Liver (tissue), 3 donors: ENCODE results near the gene WLS.

Source experiments
- EGR1 ChIP-seq, 2 donors: IDR thresholded peaks; 2 replicates each; pipeline ENCODE4 v1.6.1; 2016 to 2018; ENCODE audit warnings: antibody characterized with exemption in 2 of 2, low read depth in 2 of 2
- FOXA1 ChIP-seq: IDR thresholded peaks from 2 replicates; pipeline ENCODE4 v1.6.1; 2016; ENCODE audit warnings: antibody characterized with exemption
- RXRA ChIP-seq, 2 donors: IDR thresholded peaks; 2 replicates each; pipeline ENCODE4 v1.6.1; 2017 to 2018; ENCODE audit warnings: antibody characterized with exemption in 2 of 2, mild to moderate bottlenecking in 1 of 2
- YY1 ChIP-seq: IDR thresholded peaks from 2 replicates; pipeline ENCODE4 v1.6.1; 2016; ENCODE audit warnings: antibody characterized with exemption, mild to moderate bottlenecking
- TF ChIP-seq, protein P1 (sequence below): fragments of 150-350 bp; IDR thresholded peaks from 2 replicates; pipeline ENCODE4 v1.5.1; 2017; ENCODE audit warnings: improper control_type of control experiment, low read depth, low read length; ENCODE audit not compliant: missing input control
- TF ChIP-seq, protein P2 (sequence below): IDR thresholded peaks from 2 replicates; pipeline ENCODE4 v1.6.1; 2016; ENCODE audit warnings: antibody characterized with exemption
- donor health status: healthy.
- donor health status: healthy.

DNA sequence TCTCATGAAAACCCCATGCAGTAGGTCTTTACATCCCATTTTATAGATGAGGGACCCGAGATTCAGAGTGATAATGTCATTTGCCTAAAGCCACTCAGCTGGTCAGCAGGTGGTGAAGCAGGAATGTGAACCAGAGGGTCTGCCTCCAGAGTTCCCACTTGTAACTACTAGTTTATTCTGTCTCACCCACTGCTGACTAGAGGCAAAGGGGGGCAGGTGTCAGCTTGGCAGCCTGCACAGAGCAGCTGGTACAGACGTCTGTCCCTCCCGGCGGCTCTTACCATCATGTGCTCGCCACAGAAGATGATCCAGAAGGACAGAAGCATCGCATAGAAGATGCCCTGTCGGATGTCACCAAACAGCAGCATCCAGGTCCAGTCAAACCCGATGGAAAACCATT lies 82.4 kb downstream of the WLS start:
- TF ChIP-seq, protein P1, sequence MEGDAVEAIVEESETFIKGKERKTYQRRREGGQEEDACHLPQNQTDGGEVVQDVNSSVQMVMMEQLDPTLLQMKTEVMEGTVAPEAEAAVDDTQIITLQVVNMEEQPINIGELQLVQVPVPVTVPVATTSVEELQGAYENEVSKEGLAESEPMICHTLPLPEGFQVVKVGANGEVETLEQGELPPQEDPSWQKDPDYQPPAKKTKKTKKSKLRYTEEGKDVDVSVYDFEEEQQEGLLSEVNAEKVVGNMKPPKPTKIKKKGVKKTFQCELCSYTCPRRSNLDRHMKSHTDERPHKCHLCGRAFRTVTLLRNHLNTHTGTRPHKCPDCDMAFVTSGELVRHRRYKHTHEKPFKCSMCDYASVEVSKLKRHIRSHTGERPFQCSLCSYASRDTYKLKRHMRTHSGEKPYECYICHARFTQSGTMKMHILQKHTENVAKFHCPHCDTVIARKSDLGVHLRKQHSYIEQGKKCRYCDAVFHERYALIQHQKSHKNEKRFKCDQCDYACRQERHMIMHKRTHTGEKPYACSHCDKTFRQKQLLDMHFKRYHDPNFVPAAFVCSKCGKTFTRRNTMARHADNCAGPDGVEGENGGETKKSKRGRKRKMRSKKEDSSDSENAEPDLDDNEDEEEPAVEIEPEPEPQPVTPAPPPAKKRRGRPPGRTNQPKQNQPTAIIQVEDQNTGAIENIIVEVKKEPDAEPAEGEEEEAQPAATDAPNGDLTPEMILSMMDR = no peak
- TF ChIP-seq FOXA1 = no peak
- no peak for TF ChIP-seq RXRA (IDR thresholded peaks at IDR 0.05)
- TF ChIP-seq EGR1 (IDR thresholded peaks at IDR 0.05; ENCODE audit: low read depth in 2 of 2) = no peak
- TF ChIP-seq YY1 = no peak
- TF ChIP-seq, protein P2, sequence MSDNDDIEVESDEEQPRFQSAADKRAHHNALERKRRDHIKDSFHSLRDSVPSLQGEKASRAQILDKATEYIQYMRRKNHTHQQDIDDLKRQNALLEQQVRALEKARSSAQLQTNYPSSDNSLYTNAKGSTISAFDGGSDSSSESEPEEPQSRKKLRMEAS = no peak
